NCI-H1092 treated with DMSO at 0.1 percent for 48 hours (cell line): ENCODE results near the gene LMO3.

ENCODE experiments used
- DNase-seq: peaks from one replicate; lab custom pipeline; 2025; lab: John Stamatoyannopoulos, UW

Gene LMO3

GRCh38 chr12:16600525-16600924, 5.4 kb downstream of the LMO3 start:
- peak; percentile 41 for DNase-seq

GRCh38 chr12:16599081-16599480, 6.9 kb downstream of the LMO3 start:
- peak; percentile 62 for DNase-seq

GRCh38 chr12:16594797-16595196, 11.2 kb downstream of the LMO3 start:
- DNase-seq: no peak

- no peak for DNase-seq
Observed at GRCh38 chr12:16593546-16593945, 12.4 kb downstream of the LMO3 start.

GRCh38 chr12:16590645-16591044, 15.3 kb downstream of the LMO3 start:
- DNase-seq: no peak

- no peak for DNase-seq
Observed at GRCh38 chr12:16588812-16589211, 17.1 kb downstream of the LMO3 start.

- DNase-seq: no peak
Observed at GRCh38 chr12:16587514-16587913, 18.4 kb downstream of the LMO3 start.

- no peak for DNase-seq
Observed at GRCh38 chr12:16587110-16587453, 18.9 kb downstream of the LMO3 start.

- DNase-seq: no peak
Observed at GRCh38 chr12:16586350-16587109, 19.4 kb downstream of the LMO3 start.

- no peak for DNase-seq
Observed at GRCh38 chr12:16585781-16586180, 20.2 kb downstream of the LMO3 start.

GRCh38 chr12:16583969-16584745, 21.8 kb downstream of the LMO3 start:
- no peak for DNase-seq

GRCh38 chr12:16581416-16581815, 24.5 kb downstream of the LMO3 start:
- no peak for DNase-seq

- DNase-seq: no peak
Observed at GRCh38 chr12:16579041-16579440, 26.9 kb downstream of the LMO3 start.

GRCh38 chr12:16573398-16574077, 32.4 kb downstream of the LMO3 start:
- DNase-seq: no peak

- DNase-seq: no peak
Observed at GRCh38 chr12:16568873-16569272, 37.1 kb downstream of the LMO3 start.

- no peak for DNase-seq
Observed at GRCh38 chr12:16564675-16565074, 41.3 kb downstream of the LMO3 start.

GRCh38 chr12:16563504-16563903, 42.5 kb downstream of the LMO3 start:
- no peak for DNase-seq

GRCh38 chr12:16562921-16563320, 43.0 kb downstream of the LMO3 start:
- DNase-seq: no peak

- DNase-seq: no peak
Observed at GRCh38 chr12:16562435-16562834, 43.5 kb downstream of the LMO3 start.

GRCh38 chr12:16560273-16560672, 45.7 kb downstream of the LMO3 start:
- no peak for DNase-seq

GRCh38 chr12:16555630-16556029, 50.3 kb downstream of the LMO3 start:
- no peak for DNase-seq

GRCh38 chr12:16553457-16553856, 52.5 kb downstream of the LMO3 start:
- no peak for DNase-seq

- no peak for DNase-seq
Observed at GRCh38 chr12:16552301-16552700, 53.7 kb downstream of the LMO3 start.
